Anterior cingulate cortex (tissue), 58 donors: ENCODE data around the gene USP8.
"Not testable (repeated sequence)": the region's sequence is repeated elsewhere in the genome, so short reads cannot be mapped to it uniquely, and the experiment has no call there.

Experiments used
- DNase-seq, 58 donors: peaks; one replicate each; lab custom pipeline; 2025; lab: John Stamatoyannopoulos, UW

Gene USP8

GRCh38 chr15:50438251-50438650 is 14.0 kb downstream of the USP8 start:
- no peak for DNase-seq

DNA sequence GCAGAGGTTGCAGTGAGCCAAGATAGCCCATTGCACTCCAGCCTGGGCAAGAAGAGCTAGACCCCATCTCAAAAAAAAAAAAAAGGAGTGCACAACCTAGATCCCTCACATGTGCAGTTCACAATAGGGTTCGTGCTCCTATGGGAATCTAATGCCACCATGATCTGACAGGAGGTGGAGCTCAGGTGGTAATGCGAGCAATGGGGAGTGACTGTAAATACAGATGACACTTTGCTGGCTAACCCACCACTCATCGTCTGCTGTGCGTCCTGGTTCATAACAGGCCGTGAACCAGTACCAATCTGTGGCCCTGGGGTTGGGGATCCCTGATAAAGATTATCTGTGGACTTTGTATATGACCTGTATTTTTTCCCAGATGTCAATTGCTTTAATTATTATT is 16.7 kb downstream of the USP8 start:
- no peak for DNase-seq

- DNase-seq: no peak
Measured at GRCh38 chr15:50452927-50453326, 28.7 kb downstream of the USP8 start.

- DNase-seq: no peak
Measured at GRCh38 chr15:50458348-50459112, 34.3 kb downstream of the USP8 start.

GRCh38 chr15:50463423-50464358 is 39.5 kb downstream of the USP8 start:
- DNase-seq: no peak

- DNase-seq: no peak
Measured at GRCh38 chr15:50471072-50471471, 46.9 kb downstream of the USP8 start.

- no peak for DNase-seq
Measured at GRCh38 chr15:50476143-50476542, 51.9 kb downstream of the USP8 start.

DNA sequence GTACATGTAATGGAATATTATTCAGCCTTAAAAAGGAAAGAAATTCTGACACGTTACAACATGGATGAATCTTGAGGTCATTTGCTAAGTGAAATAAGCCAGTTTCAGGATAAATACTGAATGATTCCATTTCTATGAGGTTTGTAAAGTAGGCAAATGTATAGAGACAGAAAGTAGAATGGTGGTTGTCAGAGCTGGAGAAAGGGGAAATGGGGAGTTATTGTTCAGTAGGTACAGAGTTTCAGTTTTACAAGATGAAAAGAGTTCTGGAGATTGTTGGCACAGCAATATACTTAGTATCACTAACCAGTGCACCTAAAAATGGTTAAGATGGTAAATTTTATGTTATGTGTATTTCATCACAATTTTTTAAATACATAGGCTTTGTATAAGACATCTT is 60.6 kb downstream of the USP8 start:
- no peak for DNase-seq

- no peak for DNase-seq
Measured at GRCh38 chr15:50485389-50485788, 61.2 kb downstream of the USP8 start.

- DNase-seq: no peak
Measured at GRCh38 chr15:50487287-50487686, 63.1 kb downstream of the USP8 start.

GRCh38 chr15:50493625-50494024 is 69.4 kb downstream of the USP8 start:
- DNase-seq: no peak

- DNase-seq: not testable (repeated sequence)
Measured at GRCh38 chr15:50494547-50494946, 70.3 kb downstream of the USP8 start.

DNA sequence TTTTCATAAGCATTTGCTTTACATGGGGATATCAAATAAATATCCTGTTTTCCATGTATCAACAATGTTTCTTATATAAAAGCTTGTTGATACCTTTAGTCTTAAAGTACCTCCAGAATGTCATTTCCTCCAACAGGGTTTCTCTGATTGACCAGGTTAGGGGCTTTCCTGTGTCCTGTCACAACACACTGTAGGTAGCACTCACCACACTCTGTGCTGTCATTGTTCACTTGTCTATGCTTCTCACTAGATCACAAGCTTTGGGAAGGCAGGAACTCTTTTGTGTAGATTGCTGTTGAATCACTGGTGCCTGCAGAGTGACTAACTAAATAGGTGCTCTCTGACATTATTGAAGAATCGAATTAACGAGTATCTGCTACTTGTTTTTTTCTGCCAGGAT is 72.5 kb downstream of the USP8 start:
- no peak for DNase-seq

DNA sequence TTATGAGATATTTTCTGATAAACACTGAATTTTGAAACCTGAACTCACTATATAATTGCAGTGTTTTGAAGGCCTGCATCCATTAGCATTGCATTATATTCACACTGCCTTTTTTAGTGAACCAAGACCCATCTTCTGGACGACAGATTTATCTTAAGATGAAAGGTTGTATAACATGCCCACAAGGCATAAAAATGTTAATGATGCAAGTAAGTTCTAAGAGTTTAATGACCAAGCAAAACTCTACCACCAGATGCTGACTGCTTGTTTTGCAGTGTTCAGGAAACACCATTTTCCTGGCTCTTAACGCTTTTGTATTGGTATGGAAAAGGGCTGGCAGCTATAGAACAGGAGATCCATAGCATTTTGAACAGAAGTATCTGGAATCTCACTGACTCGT is 76.1 kb downstream of the USP8 start:
- DNase-seq: no peak

DNA sequence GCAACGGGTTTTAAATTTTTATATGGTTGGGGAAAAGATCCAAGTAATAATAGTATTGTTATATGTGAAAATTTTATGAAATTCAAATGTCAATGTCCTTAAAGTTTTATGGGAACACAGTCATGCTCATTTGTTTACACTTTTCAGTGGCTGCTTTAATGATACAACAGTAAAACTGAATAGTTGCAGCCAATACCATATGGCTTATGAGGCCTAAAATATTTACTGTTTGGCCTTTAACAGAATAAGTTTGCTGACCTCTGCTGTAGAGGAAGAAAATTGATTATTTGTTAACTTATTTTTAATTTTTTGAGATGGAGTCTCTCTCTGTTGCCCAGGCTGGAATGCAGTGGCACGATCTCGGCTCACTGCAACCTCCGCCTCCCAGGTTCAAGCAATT is 77.6 kb downstream of the USP8 start:
- no peak for DNase-seq

DNA sequence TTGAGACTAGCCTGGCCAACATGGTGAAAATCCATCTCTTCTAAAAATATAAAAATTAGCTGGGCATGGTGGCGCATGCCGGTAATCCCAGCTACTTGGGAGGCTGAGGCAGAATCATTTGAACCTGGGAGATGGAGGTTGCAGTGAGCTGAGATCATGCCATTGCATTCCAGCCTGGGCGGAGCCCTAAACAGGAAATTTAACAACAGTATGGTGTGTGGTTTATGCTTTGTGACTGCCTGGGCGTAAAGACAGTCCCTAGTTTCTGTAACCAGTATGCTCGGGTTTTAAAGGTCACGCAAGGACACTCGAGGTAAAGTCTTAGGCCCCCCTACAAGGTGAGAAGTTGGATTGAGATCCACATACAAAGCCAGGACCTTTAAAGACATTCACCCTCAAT is 78.9 kb downstream of the USP8 start:
- no peak for DNase-seq

- not testable (repeated sequence) for DNase-seq
Measured at GRCh38 chr15:50505656-50506055, 81.5 kb downstream of the USP8 start.

DNA sequence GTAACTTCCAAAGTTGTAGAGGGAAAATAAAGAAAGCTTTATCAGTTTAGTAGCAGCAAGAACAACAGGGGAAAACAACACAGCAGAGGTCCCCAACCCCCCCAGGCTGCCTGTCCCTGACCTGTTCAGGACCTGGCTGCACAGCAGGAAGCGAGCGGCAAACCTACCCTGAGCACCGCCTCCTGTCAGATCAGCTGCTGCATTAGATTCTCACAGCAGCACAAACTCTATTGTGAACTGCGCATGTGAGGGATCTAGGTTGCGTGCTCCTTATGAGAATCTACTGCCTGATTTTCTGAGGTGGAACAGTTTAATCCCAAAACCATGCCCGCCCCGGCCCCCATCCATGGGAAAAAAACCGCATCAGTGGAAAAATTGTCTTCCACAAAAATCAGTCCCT is 81.9 kb downstream of the USP8 start:
- peak in 1 of 58 donors; percentile 17 for DNase-seq

DNA sequence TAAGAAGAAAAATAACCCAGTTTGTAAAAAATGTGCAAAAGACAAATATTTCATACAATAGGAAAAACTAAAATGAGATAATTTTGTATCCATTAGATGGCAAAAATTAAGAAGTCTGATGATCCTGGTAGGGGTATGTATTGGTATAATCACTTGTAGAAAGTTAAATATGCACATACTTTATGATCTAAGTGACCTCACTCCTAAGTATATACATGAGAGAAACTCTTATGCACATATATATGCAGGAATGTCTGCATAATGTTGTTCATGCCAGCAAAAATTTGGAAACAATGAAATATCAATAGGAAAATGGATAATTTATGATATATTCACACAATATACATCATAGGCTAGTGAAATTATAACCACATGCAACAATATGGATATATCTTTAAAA is 88.8 kb downstream of the USP8 start:
- no peak for DNase-seq

GRCh38 chr15:50519740-50520425 is 95.7 kb downstream of the USP8 start:
- DNase-seq: no peak

DNA sequence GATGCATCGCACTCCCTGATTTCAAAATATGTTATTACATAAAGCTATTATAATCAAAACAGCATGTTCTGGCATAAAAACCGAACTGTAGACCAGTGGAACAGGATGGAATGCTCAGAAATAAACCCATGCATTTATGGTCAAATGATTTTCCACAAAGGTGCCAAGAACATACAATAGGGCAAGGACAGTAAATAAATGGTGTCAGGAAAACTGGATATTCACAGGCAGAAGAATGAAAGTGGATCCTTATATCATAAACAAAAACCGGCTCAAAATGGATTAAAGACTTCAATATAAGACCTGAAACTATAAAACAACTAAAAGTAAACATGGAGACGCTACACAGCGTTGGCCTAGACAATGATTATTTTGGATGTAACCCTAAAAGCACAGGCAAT is 99.6 kb downstream of the USP8 start:
- no peak for DNase-seq
